C4-2B (cell line): ENCODE measurements around the gene SLC39A9.

Experiments used
- H3K27ac ChIP-seq: fragments of 450-650 bp; 2 replicates; pipeline ENCODE4 v1.5.1; 2017
- CTCF ChIP-seq: fragments of 450-650 bp; conservative IDR thresholded peaks from 2 replicates; pipeline ENCODE4 v1.5.1; 2017; ENCODE audit warnings: mild to moderate bottlenecking
- ZFX ChIP-seq: fragments of 450-650 bp; IDR thresholded peaks from 2 replicates; pipeline ENCODE4 v1.6.1; 2017

Gene SLC39A9

GRCh38 chr14:69368381-69368780 lies 30.1 kb upstream of the SLC39A9 start:
- no peak overlapping the region for H3K27ac ChIP-seq
- no peak for TF ChIP-seq CTCF
- TF ChIP-seq ZFX: no peak

GRCh38 chr14:69370061-69370460 lies 28.4 kb upstream of the SLC39A9 start:
- H3K27ac ChIP-seq: no peak overlapping the region
- TF ChIP-seq CTCF (no peak), ZFX (no peak)

- no peak overlapping the region for H3K27ac ChIP-seq
- TF ChIP-seq CTCF: no peak
- no peak for TF ChIP-seq ZFX
These were observed 26.3 kb upstream of the SLC39A9 start for GRCh38 chr14:69372146-69372545.

GRCh38 chr14:69373104-69373503 lies 25.4 kb upstream of the SLC39A9 start:
- no peak for TF ChIP-seq ZFX
- TF ChIP-seq CTCF: no peak
- H3K27ac ChIP-seq: no peak overlapping the region

- no peak for TF ChIP-seq ZFX
- TF ChIP-seq CTCF: no peak
- no peak overlapping the region for H3K27ac ChIP-seq
These were observed 24.3 kb upstream of the SLC39A9 start for GRCh38 chr14:69374235-69374634.

- no peak for TF ChIP-seq CTCF
- TF ChIP-seq ZFX: no peak
- H3K27ac ChIP-seq: no peak overlapping the region
These were observed 23.3 kb upstream of the SLC39A9 start for GRCh38 chr14:69375182-69375581.

GRCh38 chr14:69375722-69376121 lies 22.8 kb upstream of the SLC39A9 start:
- no peak for TF ChIP-seq ZFX
- no peak for TF ChIP-seq CTCF
- no peak overlapping the region for H3K27ac ChIP-seq

- TF ChIP-seq CTCF: no peak
- TF ChIP-seq ZFX: no peak
- no peak overlapping the region for H3K27ac ChIP-seq
These were observed 22.1 kb upstream of the SLC39A9 start for GRCh38 chr14:69376439-69376838.
